NCI-H2171 (cell line): Measurements from ENCODE around the gene MPI.
"Not testable (repeated sequence)": the region's sequence is repeated elsewhere in the genome, so short reads cannot be mapped to it uniquely, and the experiment has no call there.

Experiments
- DNase-seq: peaks from one replicate; lab custom pipeline; 2025; lab: John Stamatoyannopoulos, UW

Gene MPI

DNA sequence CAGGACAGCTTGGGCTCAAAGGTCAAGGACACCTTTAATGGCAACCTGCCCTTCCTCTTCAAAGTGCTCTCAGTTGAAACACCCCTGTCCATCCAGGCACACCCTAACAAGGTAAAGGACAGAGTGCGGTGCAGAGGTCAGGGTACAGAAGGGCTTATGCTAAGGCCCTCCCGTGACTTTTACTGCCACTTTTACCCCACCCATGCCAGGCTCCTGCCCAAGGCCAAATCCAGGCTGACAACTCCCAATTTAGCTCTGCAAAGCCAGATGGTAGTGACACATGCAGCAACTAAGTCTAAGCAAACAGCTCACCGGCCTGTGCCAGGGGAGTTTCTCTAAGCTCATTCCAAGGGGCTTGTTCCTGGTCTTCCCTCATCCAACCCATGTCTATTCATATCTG, 1.6 kb downstream of the MPI start:
- DNase-seq: no peak

DNA sequence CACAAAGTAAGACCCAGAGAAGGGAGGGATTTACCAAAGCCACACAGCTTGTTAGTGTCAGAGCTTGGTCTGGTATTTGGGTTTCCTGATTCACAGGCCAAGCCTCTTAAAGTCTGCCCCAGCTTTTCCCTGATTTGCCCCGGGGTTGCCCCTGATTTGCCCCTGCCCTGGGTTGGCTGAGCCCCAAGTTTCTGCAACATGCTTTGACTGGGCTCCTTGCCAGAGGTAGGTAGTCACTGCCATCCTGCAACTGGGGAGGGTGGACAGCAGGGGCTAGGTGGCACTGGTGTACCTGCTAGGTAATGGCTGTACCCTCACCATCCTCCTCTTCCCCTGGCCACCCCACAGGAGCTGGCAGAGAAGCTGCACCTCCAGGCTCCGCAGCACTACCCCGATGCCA, 2.5 kb downstream of the MPI start:
- no peak for DNase-seq

DNA sequence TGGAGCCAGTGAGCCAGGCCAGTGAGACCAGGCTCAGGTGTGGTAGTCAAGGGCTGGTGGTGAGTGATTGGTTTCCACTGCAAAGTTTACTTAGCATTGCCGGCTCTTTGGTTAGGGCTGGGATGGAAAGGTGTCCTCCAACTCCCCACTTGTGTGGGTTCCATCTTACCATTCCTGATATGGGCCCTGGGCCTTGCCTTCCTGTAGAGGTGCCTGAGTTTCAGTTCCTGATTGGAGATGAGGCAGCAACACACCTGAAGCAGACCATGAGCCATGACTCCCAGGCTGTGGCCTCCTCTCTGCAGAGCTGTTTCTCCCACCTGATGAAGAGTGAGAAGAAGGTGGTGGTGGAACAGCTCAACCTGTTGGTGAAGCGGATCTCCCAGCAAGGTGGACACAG, 3.1 kb downstream of the MPI start:
- DNase-seq: no peak

DNA sequence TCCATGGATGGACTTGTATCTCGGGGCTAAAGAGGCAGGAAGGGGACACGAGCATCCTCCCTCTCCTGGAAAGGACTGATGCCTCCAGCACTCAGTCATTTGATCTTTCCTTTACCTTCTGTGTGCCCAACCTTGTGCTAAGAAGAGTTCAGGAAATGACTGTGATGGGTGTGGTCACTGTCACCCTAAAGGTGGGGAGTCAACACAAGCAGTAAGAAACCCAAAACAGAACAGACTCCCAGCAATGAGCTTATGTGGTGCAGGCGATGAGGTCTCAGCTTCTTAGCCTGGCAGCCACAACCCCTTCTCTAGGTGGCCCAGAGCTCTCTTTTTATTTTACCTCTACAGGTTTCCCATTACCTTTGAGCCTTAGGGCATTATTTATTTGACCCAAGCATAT, 3.8 kb downstream of the MPI start:
- no peak for DNase-seq

DNA sequence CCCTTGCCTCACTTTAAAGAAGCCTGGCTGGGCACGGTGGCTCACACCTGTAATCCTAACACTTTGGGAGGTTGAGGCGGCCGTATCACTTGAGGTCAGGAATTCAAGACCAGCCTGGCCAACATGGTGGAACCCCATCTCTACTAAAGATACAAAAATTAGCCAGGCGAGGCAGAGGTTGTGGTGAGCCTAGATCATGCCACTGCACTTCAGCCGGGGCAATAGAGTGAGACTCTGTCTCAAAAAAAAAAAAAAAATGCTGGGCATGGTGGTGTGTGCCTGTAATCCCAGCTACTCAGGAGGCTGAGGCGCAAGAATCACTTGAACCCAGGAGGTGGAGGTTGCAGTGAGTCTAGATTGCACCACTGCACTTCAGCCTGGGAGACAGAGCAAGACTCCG, 4.5 kb downstream of the MPI start:
- DNase-seq: not testable (repeated sequence)

DNA sequence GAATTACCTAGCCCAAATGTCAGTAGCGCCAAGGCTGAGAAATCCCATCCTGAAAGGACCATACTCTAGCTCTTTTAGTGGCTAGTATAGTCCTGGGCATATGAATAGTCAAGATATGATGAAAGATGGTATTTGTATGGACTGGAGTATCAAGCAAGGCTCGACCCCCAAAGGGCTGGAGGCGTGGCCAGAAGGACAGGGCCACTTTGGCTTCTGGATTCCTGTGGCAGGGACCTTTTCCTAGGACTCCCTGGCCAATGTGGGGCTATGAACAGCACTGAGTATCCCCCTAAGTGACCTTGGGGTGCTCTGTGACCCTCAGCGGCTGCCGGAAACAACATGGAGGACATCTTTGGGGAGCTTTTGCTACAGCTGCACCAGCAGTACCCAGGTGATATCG, 6.0 kb downstream of the MPI start:
- no peak for DNase-seq

DNA sequence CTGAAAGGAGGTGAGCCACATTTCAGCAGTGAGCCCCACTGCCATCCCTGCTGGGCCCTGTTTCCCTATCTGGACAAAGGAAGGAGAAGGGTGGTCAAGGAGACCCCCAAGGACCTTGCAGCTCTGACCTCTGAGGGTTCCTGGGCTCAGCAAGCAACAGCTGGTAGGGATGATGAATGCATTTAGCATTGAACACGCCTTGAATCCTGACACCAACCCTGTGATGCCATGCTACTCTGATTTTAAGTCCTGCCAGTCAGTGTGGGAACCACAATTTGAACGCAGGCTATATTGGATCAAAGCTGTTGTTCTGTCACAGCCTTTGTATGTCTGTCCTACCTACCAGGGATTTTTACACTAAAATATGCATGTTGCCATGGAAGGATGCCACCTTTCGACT, 6.5 kb downstream of the MPI start:
- DNase-seq: no peak

DNA sequence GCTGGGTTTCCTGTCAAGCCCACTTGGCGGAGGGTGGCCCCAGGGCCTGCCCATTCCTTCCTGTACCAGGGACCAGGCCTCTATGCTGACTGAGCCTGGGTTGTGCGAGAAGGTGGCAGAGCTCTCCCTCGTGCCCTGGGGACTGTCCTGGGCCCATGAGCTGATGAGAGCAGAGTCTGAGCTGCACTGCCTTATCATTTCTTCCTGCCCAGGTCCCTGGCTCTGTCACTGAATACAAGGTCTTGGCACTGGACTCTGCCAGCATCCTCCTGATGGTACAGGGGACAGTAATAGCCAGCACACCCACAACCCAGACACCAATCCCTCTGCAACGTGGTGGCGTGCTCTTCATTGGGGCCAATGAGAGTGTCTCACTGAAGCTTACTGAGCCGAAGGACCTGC, 7.5 kb downstream of the MPI start:
- no peak for DNase-seq

DNA sequence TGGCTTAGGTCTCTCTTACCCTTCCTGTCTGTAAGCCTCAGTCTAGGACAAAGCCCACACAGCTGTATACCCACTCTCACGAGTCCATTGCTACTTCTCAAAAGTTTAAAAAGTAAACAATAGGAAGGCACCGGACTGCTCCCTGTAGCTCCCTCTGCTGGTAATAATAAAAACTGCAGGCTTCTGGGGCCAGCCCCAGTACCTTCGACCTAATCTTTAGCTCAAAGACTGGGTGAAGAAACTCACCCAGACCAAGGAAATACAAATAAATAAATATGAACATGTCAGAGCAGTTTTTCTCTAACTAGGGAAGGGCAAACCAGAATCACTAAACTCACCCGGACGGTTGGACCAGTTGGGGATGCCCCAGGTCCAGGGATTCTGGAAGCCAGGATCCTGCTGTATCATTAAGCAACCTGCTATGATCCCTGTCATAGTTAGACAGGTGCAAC, 11.8 kb downstream of the MPI start:
- no peak for DNase-seq

DNA sequence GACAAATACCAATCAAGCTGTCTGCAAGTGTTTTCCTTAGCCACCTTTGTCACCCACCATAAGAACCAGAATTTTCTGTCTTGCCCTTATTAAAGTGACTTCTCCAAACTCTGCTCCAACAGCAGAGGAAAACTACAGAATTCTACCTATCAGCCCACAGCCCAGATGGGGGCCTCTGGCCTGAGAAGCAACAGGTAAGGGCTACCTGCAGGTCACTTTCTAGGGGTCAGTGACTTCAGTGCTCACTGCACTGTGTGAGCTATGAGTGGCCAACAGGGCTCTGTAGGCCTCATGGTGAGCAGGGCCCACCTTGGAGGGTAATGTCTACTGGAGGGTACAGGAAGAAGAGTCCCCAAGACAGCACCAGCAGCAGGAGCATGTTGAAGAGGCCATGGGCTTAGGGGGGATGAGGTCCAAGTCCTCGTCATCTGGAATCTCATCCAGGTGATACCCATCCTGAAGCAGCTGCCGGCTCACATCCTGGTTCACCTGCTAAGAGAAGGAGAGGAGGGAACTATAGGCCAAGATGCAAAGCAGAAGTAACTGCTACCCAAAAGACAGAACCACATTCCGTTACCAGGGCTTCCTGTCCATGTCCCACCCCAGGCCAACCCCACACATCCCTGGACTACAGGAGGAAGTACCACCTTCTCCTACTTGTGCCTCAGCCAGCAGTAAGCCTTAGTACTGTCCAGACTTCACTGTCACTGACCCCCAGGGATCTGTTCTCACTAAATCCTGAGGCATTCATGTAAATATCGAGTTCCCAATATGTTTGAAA, 12.6 kb downstream of the MPI start:
- no peak for DNase-seq

DNA sequence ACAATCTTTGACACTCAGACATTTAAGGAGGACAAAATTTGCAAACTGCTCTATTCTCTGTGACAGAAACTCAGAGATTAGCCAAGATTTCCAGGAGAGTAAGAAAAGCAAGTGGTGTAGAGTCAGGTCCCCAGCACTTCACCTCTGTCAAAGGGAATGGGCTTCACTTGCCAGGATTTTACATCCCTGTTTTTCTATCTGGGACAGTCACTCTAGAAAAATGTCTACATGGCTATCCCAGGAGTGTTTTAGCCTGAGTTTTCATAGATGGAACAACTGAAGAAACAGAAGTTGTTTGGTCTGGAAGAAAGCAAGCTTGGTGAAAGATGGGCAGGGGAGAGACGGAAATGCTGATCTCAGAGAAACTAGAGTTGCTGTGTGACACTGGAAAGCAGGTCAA, 13.8 kb downstream of the MPI start:
- no peak for DNase-seq

DNA sequence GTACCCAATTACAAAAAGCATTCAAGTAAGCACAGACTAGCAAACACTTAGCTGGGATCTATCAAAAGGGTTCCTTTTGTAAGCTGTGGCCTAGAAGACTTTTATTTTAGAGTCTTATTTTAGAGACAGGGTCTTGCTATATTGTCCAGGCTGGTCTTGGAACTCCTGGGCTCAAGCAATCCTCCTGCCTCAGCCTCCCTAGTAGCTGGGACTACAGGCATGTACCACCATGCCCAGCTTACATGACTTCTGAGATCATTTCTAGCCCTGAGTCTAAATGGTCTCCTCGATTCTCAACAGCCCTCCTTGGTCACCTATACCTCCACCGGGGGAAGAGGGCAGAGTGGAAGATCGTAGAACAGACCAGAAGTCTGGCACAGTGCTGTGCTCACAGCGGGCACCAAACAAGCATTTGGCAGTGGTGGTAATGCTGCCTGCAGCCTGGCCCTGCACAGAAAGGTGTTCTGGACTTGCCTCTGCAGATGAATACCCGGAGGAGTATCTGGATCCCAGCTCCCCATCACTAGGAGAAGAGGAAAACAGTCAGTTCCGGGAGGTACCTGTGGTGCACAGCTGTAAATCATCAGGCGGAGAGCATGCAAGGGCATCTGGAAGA, 14.5 kb downstream of the MPI start:
- no peak for DNase-seq

DNA sequence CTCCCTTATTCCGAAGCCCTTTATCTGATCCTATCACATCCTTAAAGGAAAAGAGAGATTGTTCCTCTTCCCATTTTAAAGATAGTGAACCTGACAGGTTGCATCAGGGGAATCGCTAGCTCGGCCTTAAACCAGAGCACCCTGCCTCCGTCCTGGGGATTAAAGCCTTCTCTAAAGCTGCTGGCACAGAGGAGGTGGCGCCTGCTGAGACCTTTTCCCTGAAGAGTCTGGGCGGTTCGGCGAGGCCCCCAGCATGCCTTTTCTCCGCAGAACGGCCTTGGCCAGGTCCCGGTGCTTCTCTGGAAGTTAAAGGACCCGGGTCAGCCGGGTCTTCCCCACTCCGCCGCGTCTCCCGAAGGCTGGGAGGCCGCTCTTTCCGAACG, 16.2 kb downstream of the MPI start:
- no peak for DNase-seq

DNA sequence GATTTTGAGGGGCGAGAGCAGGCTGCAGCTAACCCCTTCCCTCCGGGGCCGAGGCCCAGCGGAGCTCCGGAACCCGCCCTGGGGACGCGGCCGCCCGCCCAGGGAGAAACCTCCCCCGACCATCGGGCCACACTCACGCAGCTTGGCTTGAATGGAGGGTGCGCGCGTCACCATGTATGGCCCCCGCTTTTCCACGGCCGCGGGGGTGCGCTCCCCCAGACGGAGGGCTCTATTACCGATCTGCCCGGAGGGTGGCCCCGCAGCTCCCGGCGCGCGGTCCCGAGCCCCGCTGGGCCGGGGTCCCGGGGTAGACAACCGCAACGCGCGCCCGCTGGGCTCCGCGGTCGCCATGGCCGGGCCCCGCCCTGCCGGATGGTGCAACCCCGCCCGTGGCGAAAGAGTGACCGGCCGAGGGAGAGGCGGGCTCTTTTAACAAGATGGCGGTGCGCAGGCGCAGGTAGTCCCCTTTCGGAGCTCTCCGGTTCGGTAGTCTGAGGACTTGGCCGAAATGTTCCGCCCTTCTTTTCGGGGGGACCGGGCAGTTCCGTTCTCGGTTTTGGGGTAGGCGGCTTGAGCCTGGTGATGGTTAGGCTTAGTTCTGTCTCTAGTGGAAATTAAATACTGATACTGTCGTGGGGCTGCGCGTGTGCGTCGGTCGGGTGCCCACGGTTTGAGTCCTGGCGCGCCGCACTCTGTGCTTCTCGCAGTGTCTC, 16.8 kb downstream of the MPI start, which contains the start of gene FAM219B:
TSS of gene FAM219B (minus strand) at position 402 of the 713 bp plus-strand sequence. CDS start at position 351, 51 bp downstream.
- DNase-seq: peak; percentile 75

DNA sequence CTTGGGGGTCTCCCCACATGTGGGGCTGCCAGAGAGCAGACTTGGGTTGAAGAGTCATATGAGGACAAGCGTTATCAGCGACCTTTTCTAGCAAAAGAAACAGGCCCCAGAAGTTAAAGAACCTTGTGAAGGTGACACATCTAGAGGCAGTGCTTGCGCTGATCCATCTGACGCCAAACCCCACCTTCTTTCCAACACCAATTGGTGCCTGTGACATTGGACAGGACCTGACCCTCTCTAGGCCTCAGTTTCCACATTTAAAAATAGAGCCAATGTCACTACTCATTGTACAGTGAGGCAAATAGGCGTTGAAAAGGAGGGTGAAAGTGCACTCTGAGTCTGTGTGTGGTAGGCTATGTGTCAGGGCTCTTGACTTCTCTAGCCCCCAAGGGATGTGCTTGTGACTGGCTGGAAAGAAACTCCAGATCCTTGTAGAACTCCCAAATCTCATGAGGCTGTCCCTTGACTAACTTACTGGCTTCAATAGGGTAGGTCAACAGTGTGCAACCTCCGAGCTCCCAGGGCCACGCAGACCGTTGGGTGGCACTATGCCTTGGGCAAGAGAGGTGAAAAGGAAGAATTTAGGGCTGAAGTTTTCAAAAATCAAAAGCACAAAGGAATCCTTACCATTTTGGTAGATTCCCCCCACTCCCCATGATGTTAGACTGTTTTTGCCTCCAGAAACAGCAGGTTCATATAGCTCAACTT, 17.5 kb downstream of the MPI start:
- DNase-seq: no peak

DNA sequence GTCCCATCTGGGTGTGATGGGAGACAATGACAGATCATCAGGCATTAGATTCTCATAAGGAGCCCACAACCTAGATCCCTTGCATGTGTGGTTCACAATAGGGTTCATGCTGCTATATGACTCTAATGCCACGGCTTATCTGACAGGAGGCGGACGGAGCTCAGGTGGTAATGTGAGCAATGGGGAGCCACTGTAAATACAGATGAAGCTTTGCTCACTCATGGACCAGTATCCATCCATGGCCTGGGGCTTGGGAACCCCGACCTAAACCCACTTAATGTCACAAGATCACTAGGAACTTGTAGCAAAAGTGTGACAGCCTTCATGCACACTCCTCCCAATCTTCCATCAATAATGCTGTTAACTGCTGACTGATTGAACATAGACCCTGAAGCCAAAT, 18.8 kb downstream of the MPI start:
- no peak for DNase-seq

DNA sequence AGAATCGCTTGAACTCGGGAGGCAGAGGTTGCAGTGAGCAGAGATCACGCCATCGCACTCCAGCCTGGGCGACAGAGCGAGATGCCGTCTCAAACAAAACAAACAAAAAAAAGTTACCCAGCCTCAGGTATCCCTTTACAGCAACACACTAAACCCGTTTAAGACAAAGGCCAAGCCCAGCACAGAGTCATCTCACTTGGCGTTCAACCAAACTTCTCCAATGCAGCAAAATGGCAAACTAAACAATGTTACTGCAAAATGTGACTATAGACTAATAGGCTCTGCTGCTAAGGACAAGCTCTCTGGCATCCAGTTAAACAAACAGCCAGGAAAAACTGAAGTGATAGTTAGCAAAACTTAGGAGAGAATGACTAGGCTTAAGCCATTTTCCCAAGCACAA, 23.2 kb downstream of the MPI start:
- no peak for DNase-seq

DNA sequence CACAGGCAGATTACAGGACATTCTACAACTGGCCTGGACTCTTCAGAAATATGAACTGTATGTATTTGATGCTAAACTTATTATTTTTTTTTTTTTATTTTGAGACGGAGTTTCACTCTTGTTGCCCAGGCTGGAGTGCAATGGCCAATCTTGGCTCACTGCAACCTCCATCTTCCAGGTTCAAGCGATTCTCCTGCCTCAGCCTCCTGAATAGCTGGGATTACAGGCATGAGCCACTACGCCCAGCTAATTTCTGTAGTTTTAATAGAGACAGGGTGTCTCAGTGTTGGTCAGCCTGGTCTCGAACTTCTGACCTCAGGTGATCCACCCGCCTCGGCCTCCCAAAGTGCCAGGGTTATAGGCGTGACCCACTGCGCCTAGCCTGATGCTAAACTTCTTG, 24.0 kb downstream of the MPI start:
- not testable (repeated sequence) for DNase-seq

DNA sequence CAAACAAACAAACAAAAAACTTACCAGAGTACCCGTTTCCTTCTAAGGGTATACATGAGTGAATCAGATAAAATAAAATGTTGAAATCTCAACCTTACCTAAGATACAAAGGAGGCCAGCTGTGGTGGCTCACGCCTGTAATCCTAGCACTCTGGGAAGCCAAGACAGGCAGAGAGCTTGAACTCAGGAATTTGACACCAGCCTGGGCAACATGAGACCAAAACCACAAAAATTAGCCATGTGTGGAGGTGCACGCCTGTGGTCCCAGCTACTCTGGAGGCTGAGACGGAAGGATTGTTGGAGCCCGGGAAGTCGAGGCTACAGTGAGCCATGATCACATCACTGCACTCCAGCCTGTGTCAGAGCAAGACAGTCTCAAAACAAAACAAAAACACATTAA, 27.8 kb downstream of the MPI start:
- no peak for DNase-seq

DNA sequence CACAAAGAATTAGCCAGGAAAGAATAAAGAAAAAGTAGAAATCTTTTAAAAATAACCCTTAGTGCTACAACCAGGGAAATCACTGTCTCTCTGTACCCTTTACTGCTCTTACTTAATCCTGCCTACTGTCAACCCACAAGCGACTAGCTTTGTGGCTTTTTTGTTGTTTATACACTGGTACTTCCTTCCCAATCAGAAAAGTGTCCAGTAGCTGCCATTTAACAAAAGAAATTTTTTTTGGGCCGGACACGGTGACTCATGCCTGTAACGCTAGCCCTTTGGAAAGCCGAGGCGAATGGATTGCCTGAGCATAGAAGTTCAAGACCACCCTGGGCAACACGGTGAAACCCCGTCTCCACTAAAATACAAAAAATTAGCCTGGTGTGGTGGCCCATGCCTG, 30.6 kb downstream of the MPI start:
- no peak for DNase-seq

DNA sequence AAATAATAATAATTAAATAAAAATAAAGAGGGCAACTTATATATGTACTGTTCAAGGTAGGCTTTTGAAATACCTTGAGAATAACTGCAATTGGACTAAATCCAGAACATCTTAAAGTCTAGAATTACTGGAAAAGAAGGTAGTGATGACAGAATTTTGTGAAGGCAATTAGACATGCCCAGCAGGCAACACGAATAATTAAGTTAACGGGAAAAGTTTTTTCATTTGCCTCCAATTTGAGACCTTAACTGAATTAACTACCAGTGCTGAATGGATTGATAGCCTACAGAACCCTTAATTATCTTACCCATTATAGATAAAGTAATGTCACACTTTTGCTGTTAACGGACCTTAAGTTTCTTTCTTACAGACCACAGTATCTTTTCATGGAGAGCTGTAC, 34.7 kb downstream of the MPI start:
- DNase-seq: no peak

DNA sequence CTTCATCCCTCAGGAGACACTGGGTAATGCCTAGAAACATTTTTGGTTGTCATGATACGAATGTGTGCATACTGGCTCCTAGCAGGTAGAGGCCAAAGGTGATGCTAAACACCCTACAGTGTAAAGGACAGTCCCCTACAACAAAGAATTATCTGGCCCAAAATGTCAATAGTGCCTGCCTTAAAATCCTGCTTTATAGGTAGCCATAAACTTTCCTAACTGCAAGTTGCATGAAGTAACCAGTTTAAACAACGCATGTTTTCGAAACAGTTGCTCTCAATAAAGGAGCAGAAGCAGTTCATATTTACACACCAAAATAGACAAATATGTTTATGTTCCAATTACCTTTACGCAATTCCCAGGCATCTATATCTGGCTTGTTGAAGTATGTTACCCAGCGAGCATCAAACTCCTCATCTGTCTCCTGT, 38.9 kb downstream of the MPI start:
- no peak for DNase-seq

DNA sequence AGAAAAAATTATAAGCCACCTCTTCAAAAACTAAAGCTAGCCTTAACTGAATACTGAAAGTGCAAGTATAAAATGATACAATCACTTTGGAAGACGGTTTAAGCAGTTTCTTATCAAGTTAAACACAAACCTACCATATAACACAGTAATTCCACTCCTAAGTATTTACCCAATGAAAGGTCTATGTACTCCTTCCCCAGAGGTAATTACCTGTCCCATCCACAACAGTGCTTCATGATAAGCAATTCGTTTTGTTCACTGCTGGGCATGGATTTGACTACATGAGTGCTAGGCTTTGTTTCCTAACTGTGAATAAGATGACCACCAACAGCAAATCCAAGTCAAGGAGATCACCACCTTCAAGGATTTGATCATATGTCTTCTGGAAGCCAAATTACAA, 43.7 kb downstream of the MPI start:
- DNase-seq: no peak
